ENCODE results near the gene LRRC18.
A peak's percentile ranks its signal among the peaks of the same experiment; 100 is the strongest.

LRRC18 gene

DNA sequence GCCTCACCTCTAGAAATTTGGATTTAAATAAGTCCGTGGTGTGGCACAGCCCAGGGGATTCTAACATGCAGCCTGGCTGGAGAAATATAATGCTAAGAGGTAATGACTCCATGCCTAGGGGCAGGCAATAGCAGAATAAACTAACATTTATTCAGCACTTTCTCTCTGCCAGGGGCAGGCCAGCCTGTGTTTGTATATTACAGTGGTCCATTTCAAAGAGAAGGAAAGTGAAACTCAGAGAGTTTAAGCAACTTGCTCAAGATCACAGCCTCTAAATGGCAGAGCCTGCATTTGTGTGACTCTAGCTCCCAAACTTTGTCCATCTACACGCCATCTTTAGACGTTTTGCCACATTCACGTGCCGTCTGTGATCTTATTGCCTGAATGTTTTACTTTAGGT lies 6.7 kb upstream of the LRRC18 start:
- no peak for DNase-seq

DNA sequence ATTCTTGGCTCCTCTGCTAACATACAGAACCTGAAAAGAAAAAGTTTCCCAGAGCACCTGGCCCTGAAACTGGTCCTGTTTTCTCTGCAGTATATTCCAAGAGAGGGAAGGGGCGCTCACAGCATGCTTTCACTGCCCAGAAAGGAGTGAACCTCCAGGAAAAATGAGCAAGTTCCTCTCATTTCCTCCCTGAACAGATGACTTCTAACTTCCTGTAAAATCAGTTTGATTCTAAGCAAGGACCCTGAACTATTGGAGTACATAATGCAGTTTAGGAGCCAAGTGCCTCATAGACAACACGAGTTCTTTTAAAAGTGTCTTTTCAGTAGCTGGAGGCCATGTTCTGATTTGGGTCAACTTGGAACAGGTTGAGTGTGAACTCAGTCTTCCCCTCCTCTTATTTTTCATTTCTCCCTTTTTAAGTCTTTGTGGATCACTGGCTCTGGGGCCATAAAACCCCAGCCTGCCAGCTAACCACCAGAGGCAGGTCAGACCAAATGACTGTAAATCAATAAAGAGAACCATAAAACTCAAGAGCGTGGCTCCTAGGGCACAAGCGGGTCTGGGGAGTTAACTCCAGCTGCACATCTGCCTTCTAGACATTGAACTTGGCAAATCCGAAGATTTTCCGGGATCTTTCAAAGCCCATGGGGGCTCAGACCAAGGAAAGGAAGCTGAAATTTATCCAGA lies 5.9 kb upstream of the LRRC18 start:
- peak; percentile 29 for DNase-seq

DNA sequence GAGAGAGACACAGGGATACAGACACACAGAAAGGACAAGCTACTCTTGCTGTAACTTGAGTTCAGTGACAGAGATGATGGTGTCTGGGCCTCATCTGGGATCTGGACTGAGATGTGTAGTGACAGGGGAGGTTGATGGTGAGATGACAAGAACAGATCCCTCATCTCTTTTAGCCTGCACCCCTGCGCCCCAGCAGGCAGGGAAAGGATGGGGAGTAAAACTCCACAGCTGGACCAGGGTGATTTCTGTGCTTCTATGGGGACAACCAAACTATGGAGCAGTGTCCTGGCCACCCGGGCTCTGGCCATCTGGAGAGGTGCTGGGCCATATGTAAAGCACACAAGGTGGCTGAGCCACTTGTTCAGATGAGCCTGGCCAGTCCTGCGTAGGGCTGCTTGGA lies 4.5 kb upstream of the LRRC18 start:
- DNase-seq, result no peak

DNA sequence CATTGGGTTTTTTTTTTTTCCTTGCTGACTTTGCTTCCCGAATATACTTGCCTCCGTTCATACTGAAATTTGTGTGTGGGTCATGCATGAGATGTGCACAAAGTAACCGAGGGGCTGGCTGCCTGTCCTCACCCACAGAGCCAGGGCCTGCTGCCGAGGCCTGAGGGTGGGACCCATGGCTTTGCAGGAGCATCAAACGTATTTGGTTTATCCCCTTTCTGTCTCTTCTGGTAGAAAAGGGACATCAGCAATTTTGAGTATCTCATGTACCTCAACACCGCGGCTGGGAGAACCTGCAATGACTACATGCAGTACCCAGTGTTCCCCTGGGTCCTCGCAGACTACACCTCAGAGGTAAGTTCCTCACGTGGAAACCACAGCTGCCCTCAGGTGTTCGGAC lies 3.5 kb upstream of the LRRC18 start:
- no peak for DNase-seq

DNA sequence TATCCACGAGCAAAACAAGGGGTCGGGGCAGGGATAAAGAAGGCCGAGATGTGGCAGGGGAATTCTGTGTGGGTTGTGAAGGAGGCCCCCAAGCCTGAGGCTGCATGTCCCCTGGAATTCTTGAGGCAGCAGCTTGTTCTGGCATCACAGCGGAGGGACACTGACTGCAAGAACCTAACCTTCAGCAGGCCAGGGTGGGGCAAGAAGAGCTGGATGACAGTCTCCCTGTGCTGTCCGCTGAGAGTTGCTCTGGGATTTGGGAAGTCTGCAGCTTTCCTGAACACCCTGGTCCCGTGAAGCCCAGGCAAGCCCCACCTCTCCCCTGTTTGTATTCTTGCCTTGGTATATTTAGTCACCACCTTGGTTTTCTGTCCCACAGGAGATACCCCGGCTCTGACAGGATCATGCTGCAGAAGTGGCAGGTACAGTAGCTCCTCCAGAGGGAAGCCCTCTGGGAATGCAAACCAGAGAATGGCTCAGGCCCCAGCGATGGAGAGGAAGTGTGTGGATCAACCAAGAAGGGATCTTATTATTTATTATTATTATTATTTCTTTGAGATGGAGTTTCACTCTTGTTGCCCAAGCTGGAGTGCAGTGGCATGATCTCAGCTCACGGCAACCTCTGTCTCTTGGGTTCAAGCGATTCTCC lies 1.9 kb upstream of the LRRC18 start:
- no peak for DNase-seq

DNA sequence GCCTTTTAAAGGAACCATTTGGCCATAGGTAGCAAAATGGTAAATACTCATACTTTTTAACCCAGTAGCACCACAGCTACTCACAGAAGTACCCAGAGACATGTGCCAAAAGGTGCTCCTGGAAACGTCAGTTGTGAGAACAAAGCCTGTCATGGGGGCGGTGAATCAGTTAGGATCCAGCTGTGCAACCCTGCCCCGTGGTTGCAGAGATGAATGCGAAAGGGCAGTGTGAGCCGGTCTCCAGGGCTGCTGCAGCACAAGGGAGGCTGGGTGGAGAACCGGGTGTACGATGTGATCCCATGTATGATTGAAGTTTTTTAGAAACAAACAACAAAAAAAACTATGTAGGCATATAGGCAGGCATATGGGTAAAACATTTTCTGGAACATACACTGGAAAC lies 1.3 kb upstream of the LRRC18 start:
- DNase-seq, result no peak

DNA sequence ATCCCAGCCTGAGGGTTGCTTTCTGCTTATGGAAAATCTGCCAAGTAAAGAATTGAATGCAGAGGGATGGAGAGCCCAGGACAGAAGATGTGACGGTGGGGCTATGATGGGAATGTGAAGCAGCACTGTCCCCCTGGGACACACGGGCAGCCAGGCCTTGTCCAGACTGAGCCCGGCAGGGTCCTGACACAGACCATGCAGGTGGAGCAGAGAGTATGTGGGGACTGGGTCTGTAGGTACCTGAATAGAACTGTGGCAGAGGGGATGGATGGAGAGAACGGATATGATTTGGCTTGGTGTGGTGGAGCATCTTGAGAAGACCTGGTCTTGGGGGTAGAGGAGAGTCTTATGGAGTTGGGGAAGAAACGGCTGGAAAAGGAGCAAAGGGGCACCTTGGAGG lies 732 bp upstream of the LRRC18 start:
- DNase-seq, result no peak

DNA sequence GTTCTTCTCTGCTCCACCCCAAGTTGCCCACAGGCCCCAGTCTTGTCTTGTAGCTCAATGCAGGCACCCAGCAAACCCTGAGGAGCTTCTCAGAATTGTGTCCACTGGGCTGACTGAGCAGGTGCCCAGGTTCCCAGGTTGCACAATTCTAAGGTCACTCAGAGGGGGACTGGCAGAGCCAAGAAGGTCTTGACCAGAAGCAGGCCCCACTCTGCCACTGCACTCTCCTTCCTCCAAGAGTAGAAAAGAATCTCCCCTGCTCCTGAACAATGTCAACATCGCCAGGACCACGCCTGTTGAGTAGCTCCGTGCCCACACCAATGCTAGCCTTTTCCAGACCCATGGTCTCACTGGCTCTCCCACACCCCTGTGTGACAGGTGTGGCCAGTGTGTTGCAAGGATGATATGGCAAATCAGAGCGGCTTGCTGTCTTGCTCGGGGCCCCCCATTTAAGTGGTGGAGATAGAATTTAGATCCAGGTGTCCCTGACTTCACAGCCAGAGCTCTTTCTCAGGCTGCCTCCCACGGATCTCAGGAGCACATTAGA lies 577 bp downstream of the LRRC18 start:
- DNase-seq, result no peak

DNA sequence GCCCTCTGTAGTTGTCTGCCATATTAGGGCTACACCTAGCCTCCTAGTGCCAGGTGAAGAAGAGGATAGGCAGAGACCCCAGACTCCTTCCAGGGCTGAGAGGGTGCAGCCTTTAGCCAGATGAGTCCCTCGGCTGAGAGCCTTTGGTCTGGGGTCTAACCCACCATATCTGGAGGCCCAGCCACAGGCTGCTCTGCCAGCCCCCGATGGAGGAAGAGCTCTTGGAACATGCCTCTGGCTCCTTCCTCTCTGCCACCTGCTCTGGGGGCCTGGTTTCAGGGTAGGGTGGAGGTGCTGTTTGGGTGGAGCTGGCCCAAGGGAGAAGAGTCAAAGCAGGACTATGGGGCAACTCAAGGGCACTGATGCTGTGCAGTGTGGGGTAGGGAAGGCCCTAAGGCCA lies 1.4 kb downstream of the LRRC18 start:
- no peak for DNase-seq

DNA sequence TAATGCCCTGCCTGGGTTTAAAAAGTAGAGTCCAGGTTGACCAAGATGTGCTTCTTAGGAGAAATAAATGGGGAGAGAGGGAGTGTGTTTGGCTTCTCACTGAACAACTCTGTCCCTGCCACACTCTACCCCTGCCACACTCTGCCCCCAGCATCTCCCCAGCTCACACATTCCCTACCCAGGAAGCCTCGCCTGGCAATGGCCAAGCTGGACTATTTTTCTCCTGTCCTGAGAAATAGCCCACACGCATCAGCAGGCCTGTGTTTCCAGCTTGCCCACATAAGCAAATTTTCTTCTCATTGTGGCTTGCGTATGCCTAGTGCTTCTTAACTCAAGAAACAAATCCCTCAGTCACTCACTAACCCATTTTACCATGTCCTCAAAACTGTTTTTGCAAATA lies 1.8 kb downstream of the LRRC18 start:
- no peak for DNase-seq

DNA sequence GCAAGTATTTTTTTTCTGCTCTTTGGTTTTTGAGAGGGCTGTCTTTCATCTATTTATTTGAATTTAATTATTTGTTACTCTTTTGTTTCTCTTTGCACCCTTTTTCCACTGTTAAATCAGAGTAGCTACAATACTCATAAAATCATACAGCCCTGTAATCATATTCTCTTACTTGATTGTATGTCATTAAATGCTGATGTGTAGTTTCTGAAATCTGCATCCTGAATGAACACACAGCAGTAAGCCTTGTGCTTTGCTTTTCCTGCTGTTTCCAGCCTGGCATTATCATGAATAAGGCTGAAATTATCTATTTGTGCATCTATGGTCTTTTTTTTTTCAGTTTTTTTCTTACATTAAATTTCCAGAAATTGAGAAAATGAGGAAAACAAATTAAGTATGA lies 4.1 kb downstream of the LRRC18 start:
- DNase-seq, result no peak

DNA sequence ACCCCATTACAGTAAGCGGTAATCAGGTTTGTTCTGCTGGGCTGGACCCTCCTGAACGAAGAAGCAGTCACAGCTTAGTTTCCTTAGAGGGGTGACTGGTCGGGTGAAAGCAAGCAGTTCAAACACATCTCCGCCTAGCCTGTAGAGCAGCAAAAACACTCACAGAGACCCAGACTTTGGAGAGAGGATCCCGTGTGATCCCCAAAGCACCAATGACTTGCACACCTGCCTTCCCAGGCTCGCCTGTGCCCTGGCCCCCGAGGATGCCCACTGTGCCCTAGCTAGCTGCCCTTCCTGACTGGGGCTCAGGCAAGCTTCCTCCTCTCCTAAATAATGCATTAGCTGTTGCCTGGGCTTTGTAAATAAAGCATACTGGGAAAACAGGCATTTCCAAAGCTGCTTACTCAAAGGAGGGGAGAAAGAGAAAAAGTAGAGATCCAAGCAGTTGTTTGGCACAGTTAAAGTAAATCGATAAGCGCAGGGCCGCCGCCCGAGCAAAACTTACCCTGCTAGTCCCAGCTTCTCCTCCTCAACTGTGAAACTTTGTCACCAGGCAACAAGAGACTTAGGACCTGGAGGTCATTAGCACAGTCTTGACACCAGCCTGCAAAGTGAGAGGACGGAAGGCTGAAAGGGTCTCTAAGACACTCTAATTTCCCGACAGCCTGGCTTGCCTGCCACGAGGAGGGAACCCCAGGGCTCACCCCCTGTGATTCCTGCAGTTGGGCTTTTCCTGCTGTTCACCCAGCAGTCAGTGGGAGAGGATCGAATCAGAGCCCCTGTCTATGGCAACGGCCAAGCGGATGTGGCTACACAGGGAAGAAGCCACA lies 4.8 kb downstream of the LRRC18 start:
- peak; percentile 29 for DNase-seq

DNA sequence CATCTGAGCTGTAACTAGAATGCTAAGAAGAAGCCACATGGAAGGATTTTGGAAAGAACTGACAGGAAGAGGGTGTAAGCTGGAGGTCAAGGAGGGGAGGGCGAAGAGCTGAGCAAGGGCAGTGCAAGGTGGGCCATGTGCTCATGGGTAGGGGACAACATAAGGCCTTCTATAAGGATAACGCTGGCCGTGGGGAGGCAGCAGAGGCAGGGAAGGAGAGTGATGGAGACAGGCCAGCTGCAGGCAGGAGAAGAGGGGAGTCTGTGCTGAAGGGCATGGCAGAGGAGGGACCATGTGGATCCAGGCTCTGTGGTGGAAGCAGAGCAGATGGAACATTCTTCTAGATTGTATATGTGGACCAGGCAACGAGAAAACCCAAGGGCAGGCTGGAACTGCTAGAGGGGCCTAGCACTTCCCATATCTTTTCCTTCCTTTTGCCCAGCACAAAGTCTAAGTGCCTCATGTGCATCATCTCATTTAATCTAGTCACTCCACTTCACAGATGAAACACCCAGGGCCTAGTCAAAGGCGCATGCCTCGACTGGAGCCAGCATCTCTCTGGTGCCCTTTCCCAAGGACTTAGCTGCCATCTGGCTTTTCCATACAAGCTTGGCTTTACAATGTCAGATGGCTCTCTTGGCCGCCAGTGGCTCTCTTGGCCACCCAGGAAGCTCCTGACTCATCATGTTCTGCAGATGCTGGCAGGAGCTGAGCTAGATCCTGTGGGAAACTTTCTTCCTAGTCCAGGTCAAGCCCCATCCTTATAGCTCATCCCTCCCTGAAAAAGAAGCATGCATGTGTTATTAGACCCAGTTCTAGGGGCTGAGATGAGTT lies 6.6 kb downstream of the LRRC18 start:
- no peak for DNase-seq

DNA sequence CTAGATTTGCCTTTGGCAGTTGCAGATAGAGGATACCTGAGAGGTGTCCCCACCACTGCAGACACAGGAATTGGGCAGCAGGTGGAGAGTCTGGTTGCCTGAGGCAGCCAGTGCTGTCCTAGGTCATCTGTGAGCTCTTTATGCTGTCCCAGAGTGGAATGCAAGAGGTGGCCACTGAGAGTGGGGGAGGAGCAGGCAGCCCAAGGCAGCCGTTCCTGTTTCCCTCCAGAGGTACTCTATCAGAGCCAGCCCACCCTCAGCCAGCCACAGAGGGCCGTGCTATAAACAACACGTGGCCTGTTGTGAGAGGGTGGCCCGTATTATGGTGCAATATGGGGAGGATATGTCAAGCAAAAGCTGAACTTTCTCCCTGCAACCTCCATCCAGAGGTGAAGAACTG lies 8.5 kb downstream of the LRRC18 start:
- DNase-seq, result no peak

DNA sequence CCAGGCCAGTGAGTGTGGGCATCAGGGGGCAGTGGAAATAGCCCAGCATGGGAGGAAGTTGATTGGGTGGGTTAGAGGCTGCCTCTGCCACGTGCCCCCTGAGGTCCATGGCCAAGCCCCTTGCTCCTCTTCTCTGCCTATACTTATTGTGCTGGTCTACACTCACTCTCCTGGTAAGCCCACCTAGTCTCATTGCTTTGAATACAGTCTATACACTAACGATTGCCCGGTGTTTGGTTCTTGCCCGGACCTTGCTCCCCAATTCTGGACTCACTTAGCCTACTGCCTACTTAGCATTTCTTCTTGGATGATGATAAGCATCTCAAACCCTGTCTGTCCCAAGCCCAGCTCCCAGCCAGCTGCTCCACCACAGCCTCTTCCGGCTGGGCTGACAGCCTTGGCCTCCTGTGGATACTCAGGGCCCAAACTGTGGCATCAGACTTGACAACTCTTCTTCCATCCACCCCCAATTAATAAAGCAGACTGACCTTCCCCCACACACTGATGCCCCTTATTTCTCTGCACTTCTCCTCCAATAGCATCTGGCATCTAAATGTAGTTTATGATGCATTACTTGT lies 10.1 kb downstream of the LRRC18 start:
- DNase-seq, result no peak

DNA sequence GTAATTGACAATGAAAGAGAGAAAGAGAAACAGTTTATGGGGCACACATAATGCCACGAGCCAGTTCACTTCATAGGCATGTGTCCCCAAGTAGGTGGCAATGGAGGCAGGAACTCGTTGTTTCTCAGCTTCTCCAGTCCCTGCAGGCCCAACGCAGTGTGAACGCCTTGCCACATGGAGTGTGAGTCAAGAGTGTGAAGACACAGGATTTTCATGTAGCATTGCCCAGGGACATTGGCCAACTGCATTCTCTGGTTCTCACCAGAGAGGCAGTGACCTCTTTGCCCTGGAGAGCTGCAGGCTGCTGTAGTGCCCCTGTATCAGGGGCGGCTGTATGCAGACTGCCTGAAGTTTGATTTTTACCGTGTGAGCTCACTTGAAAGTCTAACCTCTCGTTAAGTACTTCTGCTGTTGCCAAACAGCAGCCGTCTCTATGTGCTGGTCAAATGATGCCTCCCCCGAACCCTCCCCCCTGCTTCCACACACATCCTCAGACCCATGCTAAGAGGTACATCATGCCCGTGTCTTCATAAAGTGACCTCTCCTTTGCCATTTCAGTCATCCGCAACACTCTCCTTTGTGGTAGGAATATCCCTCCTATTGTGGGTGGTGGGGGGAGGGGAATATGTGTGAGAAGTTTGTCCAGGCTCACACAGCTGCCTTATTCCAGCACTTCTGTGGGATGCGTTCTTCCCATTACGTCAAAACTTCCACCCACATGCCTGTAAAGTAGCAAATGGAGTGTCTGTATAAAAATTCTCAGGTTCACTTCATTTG lies 12.7 kb downstream of the LRRC18 start:
- DNase-seq, result peak; percentile 27

DNA sequence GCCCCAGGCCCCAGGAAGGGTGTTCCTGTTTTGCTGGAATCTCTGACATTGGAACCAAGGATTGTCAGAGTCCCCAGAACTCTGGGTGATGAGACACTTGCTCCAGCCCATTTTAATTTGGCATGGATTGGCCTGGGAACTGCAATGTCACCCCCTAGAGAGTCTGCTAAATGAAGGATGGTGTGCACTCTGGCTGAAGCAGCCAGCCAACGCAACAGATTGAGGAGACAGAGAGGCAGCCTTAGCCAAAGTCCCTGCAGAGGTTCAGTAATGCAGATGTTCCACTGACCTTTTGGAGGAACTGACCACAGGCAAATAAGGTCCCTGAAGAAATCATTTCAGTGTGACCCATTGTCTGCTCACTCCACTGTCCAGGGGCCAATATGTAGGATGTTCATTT lies 13.4 kb downstream of the LRRC18 start:
- no peak for DNase-seq

DNA sequence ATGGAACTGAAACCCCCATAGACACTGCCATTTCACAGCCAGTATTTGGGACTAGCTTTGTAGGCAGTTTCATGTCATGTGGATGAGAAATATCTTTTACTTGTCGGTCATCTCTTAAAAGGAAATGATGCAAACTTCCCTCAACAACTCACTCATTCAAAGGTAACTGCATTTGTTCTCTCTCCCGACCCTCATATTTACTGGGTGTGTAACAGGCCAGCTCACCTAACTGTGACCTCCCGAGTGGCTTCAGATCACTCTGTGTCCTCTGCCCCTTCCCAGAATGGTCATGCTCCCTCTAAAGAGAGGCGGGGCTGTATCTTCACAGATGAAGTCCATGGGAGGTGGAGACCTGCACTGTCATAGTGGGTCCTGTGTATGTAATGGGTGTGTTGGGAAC lies 14.7 kb downstream of the LRRC18 start:
- DNase-seq, result no peak

DNA sequence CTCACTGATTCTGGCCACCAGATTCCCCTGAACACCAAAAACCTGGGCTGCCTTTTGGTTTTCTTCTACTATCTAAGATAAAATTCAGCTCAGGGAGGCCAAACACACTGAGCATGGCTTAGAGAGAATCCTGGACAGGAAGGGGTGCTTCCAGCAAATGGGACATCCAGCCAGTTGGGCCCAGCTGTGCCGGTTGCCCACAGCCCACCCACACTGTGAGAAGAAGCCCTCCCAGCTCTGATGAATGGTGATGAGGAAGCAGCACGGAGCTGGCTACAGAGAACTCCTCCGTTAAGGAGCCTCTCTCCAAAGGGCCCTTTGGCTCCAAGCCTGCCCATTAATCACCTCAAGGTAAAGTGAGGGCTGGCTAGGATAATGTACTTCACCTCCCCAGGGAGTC lies 15.9 kb downstream of the LRRC18 start:
- no peak for DNase-seq

DNA sequence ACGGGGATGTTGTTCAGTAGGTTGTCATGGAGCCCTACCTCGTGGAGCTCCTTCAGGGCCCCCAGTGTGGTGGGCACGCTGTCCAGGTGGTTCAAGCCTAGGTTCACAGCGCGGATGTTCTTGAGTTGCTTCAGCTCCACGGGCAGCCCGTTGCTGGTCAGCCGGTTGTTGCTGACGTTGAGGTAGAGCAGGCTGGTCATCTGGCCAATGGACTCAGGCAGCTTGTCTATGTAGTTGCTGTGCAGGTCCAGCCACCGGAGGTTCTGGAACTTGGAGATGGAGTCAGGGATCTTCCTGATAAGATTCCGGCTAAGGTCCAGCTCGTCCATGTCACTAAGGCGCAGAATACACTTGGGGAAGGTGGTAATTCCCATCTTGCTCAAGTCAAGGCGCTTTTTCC lies 26.0 kb downstream of the LRRC18 start:
- no peak for DNase-seq

DNA sequence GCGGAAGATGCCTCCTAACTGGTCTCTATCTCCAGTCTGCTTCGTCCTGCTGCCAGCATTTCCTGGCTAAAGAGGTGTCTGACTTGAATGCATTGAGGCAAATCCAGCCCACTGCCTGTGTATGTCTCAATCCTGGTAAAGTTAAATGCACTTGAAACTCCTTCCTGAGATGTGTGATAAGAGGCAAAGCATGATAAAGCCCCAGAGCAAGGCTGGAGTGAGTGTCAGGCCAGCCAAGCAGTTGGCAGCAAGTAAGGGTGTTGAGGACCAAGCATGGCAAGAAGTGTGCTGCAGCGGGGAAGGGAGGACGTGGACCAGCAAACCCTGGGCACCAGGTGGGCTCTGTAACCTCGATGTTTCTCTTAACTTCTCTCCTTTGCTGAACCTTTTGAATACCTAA lies 29.1 kb downstream of the LRRC18 start:
- DNase-seq, result no peak

Measured in right kidney (tissue), 1 donor.